ENCODE data around the gene LITAFD.
A peak's percentile ranks its signal among the peaks of the same experiment; 100 is the strongest.

Gene LITAFD

DNA sequence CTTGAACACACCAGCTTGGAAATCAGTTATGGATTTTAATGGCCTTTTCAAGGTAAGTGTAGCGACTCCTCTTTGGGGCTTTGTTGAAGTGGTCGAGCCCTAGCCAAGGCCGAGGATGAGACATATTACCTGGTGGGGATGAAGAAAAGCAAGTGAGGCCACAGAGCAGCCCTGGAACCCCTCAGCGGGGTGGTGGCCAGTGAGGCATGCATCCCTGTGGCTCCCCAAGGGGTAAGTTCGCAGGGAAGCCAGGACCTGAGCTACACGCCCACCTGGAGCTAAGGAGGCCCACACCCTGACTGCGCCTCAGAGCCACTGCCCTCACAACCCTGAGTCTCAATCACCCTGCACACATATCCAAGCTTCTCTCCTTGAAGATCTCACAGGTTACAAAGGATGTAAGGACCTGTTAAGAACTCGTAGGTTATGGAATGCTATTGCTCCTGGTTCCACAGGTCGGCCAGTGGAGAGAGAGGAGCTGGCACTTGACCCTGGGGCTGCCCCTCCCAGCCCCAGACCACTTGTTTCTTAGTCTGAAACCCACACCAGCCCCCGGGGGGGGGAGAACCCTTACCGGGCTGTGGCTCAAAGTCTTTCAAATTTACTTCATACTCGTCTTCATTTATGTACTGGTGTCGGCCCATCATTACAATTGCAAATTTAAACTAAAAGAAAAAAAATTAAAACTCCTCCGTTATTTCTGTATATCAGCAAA is 12.0 kb downstream of the LITAFD start:
- Mint-ChIP-seq H3K27me3 (no peaks in the 10 kb centered on the region), H3K4me1 (peaks cover 6% of the 10 kb centered on the region), H3K27ac (peak overlapping the region in 1 of 2 donors; percentile 90), H3K9me3 (no peaks in the 10 kb centered on the region), H3K4me3 (no peak overlapping the region)
- ATAC-seq (no peak), DNase-seq (no peak)

DNA sequence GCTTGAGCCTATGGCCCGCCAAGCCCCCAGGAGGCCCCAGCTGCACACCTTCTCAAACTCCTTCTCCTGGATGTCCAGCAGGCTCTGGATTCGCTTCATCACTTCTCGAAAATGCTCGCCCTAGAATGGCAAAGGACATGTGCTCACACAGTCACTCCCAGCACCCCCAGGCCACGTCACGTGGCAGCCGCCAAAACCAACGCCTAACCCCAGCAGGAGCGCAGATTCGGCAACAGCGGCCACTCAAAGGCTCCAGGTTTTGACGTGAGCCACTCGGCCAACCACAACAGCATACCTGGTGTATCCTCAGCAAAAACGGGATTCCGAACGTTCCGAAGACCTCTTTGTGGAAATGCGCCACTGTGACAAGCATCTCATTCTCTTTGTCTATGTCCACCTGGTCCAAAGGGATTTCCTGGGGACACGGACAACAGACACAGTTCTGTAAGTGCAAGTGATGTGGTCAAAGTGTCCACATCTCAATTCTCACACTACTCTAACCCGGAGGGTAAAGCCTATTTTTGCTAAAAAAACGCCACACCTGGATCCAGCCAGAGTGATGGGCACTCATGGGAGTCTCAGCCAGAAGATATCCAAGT is 12.7 kb downstream of the LITAFD start:
- Mint-ChIP-seq H3K27ac (peak overlapping the region in 1 of 2 donors; percentile 90), H3K4me1 (peaks cover 6% of the 10 kb centered on the region), H3K27me3 (no peaks in the 10 kb centered on the region), H3K9me3 (no peaks in the 10 kb centered on the region), H3K4me3 (no peak overlapping the region)
- ATAC-seq: no peak
- DNase-seq: no peak

DNA sequence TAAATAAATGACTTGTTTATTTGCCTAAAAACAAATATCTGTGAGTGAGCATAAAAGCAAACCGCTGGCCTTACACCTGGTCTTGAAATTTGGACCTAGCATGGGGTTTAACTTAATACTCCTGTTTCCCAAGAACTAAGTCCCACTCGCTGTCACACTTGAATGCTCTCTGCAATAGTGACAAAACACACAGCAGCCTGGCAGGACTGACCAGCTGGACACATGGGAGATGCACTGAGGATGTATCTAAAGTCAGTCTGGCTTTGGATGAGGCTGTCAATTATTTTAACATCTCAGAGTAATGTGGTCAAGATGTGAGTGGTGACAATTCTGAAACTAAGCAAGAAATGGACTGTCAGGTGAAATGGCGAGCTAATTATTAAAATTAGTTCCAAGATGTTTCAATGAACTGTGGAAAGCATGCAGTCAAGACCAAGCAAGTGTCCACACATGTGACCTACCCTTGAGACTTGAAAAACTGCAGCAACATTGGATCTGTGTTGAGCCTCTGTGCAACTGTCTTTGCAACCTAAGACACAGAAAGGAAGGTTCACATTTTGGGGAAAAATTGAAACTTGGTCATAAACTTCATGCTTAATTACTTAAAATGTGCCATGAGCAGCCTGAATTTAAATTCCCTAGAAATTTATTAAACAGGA is 16.6 kb downstream of the LITAFD start:
- no peak for DNase-seq
- Mint-ChIP-seq H3K4me1 (no peaks in the 10 kb centered on the region), H3K4me3 (no peak overlapping the region), H3K27me3 (no peaks in the 10 kb centered on the region), H3K9me3 (no peaks in the 10 kb centered on the region), H3K27ac (peak overlapping the region in 1 of 2 donors; percentile 74)
- no peak for ATAC-seq

DNA sequence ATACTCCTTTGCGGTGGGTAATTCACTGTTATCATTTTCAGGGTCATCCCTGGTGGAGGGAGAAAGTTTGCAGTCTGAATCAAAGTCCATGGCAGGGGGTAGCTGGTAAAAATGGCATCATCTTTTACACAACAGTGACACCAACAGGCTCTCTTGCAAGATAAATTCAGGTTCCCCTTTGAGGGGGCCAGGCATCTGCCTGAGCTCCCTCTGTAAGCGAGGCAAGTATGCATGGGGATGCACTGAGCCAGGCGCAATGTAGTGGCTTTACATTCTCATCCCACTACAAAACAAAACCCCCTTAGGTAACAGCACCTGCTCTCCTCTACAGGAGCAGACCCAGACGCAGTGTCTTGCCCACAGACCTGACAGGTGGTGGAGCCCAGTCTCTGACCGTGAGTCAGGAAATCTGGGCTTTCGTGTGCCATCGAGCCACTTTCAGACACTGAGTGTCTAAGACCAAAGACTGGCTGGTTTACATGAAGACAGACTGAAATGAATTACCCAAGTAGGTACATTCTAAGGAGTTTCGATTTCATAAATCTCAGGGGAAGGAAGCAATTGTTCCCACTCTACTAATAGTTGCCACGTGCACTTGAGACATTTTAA is 17.7 kb downstream of the LITAFD start:
- peak overlapping the region in 1 of 2 donors; percentile 34 for H3K27ac Mint-ChIP-seq
- ATAC-seq (no peak), DNase-seq (no peak)
- H3K4me1 Mint-ChIP-seq: no peaks in the 10 kb centered on the region
- H3K4me3 Mint-ChIP-seq: no peak overlapping the region
- no peaks in the 10 kb centered on the region for H3K9me3 Mint-ChIP-seq
- no peaks in the 10 kb centered on the region for H3K27me3 Mint-ChIP-seq

DNA sequence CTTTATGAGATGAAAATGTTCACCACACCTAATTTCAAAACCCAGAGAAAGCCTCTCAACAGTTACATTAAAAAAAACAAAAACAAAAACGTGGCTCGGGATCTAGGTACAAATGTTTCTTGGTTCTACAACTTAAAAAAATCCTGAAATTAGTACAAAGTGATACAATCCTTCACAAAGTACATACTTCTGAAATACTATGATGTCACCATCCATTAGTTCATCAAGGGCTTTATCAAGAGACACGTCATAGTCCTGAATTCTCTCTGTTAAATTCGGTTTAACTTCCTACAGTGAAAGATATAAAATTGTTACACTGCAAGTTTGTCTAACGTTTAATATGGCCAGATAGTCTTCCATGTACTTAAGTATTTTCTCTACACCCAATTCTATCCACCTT is 18.2 kb downstream of the LITAFD start:
- Mint-ChIP-seq H3K27ac (no peak overlapping the region), H3K4me1 (no peaks in the 10 kb centered on the region), H3K27me3 (no peaks in the 10 kb centered on the region), H3K4me3 (no peak overlapping the region), H3K9me3 (no peaks in the 10 kb centered on the region)
- ATAC-seq (no peak), DNase-seq (no peak)

DNA sequence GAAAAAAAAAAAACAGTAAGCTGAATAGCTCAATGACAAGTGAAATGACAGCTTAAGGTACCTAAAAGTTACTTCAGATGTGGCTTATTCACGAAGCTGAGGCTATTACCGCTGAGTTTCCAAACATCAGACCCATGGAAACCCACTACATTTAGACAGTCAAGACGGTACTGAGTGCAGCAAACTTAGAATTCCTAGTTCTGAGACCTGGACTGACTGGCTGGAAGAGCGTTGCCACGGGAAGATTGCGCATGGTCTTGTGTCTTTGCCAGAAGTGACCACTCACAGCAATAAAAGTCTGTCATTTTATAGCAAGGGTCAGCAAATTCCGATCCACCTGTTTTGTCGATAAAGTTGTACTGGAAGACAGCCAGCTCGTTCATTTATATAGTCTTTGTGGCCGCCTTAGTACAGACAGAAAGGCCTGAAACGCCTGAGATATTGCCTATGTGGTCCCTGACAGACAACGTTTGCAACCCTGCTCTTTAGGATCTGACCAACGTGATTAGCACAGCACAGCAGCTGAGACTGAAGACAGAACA is 19.2 kb downstream of the LITAFD start:
- Mint-ChIP-seq H3K27me3 (no peaks in the 10 kb centered on the region), H3K9me3 (no peaks in the 10 kb centered on the region), H3K4me1 (no peaks in the 10 kb centered on the region), H3K4me3 (no peak overlapping the region), H3K27ac (no peak overlapping the region)
- no peak for ATAC-seq
- DNase-seq: no peak

DNA sequence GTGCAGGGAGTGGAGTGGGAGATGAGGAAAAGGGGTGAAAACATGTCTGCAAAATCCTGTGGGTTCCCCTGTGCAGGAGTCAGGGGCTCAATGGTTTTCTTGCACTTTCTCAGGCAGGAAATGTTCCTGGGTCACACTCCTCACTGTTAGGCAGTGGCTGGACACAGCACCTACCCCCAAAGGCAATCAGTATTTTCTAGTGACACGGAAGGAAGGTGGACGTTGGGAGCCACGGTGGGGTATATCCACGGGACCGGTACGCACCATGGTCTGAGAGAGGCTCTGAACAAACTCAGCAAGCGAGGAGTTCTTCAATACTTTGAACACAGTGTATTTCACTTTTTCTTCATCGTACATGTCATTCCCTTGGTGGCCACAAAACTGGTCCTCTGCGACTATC is 20.9 kb downstream of the LITAFD start:
- Mint-ChIP-seq H3K27ac (peak overlapping the region; percentile 19 to 67), H3K27me3 (no peaks in the 10 kb centered on the region), H3K4me3 (no peak overlapping the region), H3K9me3 (no peaks in the 10 kb centered on the region), H3K4me1 (peaks cover 5% of the 10 kb centered on the region)
- DNase-seq (no peak), ATAC-seq (no peak)

DNA sequence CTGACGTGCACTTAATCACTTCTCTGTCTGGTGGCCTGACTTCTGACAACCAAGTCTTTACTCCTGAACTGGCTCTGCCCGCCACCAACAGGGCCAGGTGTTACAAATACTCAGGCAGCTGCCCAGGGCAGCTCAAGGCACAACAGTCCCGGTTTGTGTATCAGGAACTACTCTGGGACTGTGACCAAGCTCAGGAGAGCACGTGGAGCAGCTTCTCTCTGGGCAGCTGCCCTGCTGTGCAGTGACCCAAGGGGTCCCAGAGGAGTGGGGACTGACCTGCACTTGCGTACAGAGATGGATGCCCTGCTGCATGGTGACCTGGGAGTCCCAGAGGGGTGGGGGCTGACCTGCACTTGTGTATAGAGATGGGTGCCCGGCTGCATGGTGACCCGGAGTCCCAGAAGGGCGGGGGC is 21.9 kb downstream of the LITAFD start:
- H3K9me3 Mint-ChIP-seq: no peaks in the 10 kb centered on the region
- peaks cover 7% of the 10 kb centered on the region for H3K4me1 Mint-ChIP-seq
- H3K4me3 Mint-ChIP-seq: no peak overlapping the region
- H3K27me3 Mint-ChIP-seq: no peaks in the 10 kb centered on the region
- DNase-seq: no peak
- H3K27ac Mint-ChIP-seq: peak overlapping the region in 1 of 2 donors; percentile 65
- no peak for ATAC-seq

DNA sequence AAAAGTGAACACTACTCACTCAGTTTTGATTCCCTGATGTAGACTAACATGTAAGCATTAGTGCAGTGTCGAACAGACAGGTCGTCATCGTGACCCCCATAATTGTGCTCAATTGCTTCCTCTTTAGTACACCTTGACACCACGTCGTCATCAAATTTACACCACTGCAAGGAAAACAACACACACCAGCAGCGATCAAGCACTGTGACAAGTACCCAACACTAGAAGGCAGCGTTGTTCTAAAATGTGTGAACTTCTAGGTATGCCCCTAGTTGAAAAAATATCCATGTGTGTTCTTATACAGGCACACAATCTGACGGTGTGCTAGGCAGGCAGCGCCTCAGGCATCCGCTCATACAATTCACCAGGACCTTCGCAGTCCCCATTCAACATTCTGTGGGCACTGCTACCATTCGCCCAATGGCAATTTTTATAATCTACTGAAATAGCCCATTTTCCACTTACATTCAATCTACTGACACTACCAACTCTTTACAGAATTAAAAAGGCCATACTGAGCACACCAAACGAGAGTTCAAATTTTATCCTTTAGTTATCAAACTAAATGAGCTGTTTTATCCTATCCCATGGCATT is 23.1 kb downstream of the LITAFD start:
- ATAC-seq (peak; percentile 74), DNase-seq (no peak)
- H3K27ac Mint-ChIP-seq: peak overlapping the region in 1 of 2 donors; percentile 35
- H3K9me3 Mint-ChIP-seq: no peaks in the 10 kb centered on the region
- H3K4me1 Mint-ChIP-seq: peaks cover 14% of the 10 kb centered on the region
- H3K27me3 Mint-ChIP-seq: no peaks in the 10 kb centered on the region
- H3K4me3 Mint-ChIP-seq: no peak overlapping the region

DNA sequence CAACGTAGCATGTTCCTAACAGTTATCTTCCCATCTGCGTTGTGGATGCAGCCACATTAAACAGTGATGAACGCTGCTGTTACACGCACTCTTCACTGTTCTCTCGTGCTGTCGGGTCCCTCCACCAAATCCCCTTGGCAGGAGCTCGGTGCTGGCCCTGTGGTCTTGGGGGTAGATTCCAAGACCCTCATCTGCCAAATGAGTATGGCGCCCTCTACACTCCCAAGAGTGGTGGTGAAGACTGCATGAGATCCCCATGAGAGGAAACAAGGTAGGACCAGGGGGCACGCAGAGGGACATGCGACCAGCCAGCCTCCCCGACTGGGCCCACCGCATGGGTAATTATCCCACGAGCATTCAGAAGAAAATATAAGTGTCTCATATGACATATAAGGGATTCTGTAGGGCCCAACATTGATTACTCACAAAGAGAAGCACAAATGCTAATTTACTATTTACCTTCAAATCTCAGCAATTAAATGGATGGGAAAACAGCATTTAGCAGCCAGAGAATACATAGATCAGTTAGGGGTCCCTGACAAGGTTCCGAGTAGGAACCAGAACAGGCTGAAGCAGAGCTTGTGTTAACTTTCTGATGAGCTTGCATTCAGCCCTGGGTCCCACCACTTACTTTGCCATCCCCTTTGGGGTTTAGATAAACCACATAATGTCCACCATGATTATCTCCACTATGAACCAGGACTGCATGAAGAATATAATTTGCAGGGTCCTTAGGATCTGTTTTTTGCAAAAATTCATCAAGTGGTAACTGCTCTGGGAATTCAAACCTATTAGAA is 23.8 kb downstream of the LITAFD start:
- ATAC-seq: no peak
- H3K27ac Mint-ChIP-seq: peak overlapping the region in 1 of 2 donors; percentile 33

DNA sequence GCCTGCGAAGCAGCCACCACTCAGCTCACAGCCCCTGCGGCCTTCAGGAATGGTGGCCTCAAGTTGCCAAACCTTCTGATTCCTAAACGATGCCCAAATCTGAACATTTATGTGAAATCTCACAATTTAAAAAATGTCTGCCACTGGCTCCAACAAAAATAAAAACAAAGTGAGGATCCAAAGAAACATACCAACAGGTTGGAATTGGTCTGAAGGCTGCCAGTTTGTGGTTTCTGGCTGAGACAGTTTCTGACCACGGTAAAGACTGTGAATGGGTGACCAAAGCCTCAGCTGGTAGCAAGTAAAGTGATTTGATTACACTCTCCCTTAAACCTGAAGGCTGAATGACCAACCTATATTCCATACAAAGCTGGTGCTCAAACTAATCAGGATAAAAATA is 24.9 kb downstream of the LITAFD start:
- Mint-ChIP-seq H3K4me1 (peaks cover 28% of the 10 kb centered on the region), H3K27ac (peak overlapping the region in 1 of 2 donors; percentile 27), H3K27me3 (no peaks in the 10 kb centered on the region), H3K4me3 (no peak overlapping the region), H3K9me3 (no peaks in the 10 kb centered on the region)
- no peak for ATAC-seq
- DNase-seq: no peak

More for the DNA sequence above, 23.8 kb downstream of the LITAFD start:
- DNase-seq: no peak
- no peaks in the 10 kb centered on the region for H3K27me3 Mint-ChIP-seq
- H3K4me3 Mint-ChIP-seq: no peak overlapping the region
- H3K9me3 Mint-ChIP-seq: no peaks in the 10 kb centered on the region
- H3K4me1 Mint-ChIP-seq: peaks cover 20% of the 10 kb centered on the region

DNA sequence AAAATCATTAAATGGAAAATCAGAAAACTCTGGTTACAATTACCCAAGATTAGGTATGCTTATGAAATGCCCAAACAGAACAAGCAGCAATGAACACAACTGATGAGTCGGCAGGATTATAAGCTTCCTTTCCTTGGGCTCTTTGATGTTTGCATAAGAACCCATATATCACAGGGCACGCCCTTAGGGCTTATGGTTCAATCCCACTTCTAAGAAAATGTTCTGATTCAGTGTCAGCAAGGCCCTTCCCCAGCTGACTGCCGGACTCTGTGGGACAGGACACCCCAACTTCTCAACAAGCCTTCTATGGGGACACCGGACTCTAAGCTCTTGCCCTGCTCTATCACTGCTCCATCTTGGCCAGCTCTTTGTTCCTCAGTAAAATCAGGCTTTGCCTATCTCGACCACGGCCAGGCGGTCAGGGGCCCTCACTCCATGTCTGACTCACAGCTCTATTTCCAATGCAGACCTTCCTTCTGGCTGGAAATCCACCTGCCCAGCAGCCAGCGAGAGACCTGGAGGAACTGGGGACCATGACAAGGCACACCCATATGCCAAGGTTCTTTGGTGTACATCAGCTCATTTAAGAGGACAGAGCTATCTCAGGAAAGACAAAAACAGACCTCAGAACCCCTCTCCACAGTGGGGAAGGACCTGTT is 26.8 kb downstream of the LITAFD start:
- Mint-ChIP-seq H3K4me1 (peaks cover 43% of the 10 kb centered on the region), H3K4me3 (no peak overlapping the region), H3K27me3 (no peaks in the 10 kb centered on the region), H3K9me3 (no peaks in the 10 kb centered on the region), H3K27ac (peak overlapping the region; percentile 73 to 85)
- ATAC-seq (no peak), DNase-seq (no peak)

DNA sequence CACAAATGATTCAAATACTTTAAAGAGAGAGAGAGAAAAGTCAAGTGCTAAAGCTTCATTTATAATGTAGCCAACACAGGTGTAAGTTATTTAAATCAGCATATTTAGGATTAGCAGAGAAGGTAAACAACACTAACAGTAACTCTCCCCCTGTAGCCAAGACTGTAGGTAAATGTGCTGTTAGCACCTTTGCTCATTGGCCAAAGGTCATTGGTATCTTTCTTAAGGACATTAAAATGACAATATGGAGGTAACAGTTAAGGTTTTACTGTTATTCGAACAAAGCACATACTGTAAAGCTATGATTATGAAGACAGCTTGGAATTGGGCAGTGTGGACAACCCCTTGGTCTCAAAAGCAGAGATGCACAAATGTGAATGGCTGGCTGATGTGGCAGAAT is 28.7 kb downstream of the LITAFD start:
- DNase-seq (no peak), ATAC-seq (no peak)
- Mint-ChIP-seq H3K4me3 (no peak overlapping the region), H3K27me3 (no peaks in the 10 kb centered on the region), H3K4me1 (peaks cover 43% of the 10 kb centered on the region), H3K27ac (peak overlapping the region; percentile 72 to 92), H3K9me3 (no peaks in the 10 kb centered on the region)

DNA sequence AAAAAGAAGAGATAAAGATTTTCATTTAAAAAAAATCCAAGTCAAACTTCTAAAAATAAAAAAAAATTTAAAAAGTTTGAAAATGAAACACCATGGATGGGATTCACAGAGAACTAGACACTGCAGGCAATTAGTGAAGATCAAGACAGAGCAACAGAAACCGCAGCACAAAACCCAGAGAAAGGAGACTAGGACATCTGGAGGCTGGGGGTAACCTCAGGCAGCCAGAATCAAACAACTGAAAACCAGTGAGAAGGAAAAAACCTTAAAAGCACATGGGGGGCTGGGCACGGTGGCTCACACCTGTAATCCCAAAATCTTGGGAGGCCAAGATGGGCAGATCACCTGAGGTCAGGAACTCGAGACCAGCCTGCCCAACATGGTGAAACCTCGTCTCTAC is 30.6 kb downstream of the LITAFD start:
- ATAC-seq (no peak), DNase-seq (no peak)
- Mint-ChIP-seq H3K9me3 (no peaks in the 10 kb centered on the region), H3K4me1 (peaks cover 38% of the 10 kb centered on the region), H3K27me3 (no peaks in the 10 kb centered on the region), H3K4me3 (no peak overlapping the region), H3K27ac (peak overlapping the region; percentile 16 to 19)
